A172 (cell line): ENCODE data around the gene VRK2. TPM values are rescaled to one million over a fixed set of nuclear protein-coding genes. Genes with fewer than 3 reads are reported as not detected.

Experiments used
- total RNA-seq: library from RNA; depleted of rRNA; stranded (reverse); fragments of >200 nt; shearing (Covaris generic); gene quantifications from 2 replicates; pipeline ENCODE4 v1.2.3, GENCODE V29; 2014; rRNA removed

Gene VRK2
- total RNA-seq, 1 experiment from 2014 or later: not detected

Other genes starting within 250 kb of the VRK2 start
- 36.7 and 41.7 TPM in 2 replicates for gene FANCL, start 194.5 kb downstream of the VRK2 start, total RNA-seq